Neuronal stem cell (in vitro differentiated cells): ENCODE data around the gene PBRM1.

ENCODE experiments used
- DNase-seq: peaks from one replicate; pipeline ENCODE4 v3.0.0-alpha.2; 2013; ENCODE audit warnings: low spot score
- H2AFZ ChIP-seq: one replicate; pipeline ENCODE4 v1.6.1; 2013; ENCODE audit warnings: mild to moderate bottlenecking, low read length, inconsistent platforms
- H2AK5ac ChIP-seq: 2 replicates; pipeline ENCODE4 v1.6.1; 2013; ENCODE audit warnings: low read depth, mild to moderate bottlenecking, inconsistent platforms, low read length, moderate library complexity, mixed read lengths
- H2BK120ac ChIP-seq: 2 replicates; pipeline ENCODE4 v1.6.1; 2013; ENCODE audit warnings: low read depth, mild to moderate bottlenecking, inconsistent platforms, low read length, moderate library complexity, mixed read lengths
- H2BK12ac ChIP-seq: one replicate; pipeline ENCODE4 v1.6.1; 2013; ENCODE audit warnings: low read length, inconsistent platforms
- H2BK15ac ChIP-seq: 2 replicates; pipeline ENCODE4 v1.6.1; 2013; ENCODE audit warnings: mild to moderate bottlenecking, low read length, inconsistent platforms, mixed read lengths
- H2BK5ac ChIP-seq: one replicate; pipeline ENCODE4 v1.6.1; 2013; ENCODE audit warnings: inconsistent platforms, mild to moderate bottlenecking, low read length, moderate library complexity
- H3K14ac ChIP-seq: one replicate; pipeline ENCODE4 v1.6.1; 2013; ENCODE audit warnings: low read length, inconsistent platforms
- H3K18ac ChIP-seq: 2 replicates; pipeline ENCODE4 v1.6.1; 2013; ENCODE audit warnings: low read length, inconsistent platforms
- H3K23ac ChIP-seq: 2 replicates; pipeline ENCODE4 v1.6.1; 2013; ENCODE audit warnings: low read depth, mild to moderate bottlenecking, mixed read lengths, low read length, inconsistent platforms; ENCODE audit not compliant: poor library complexity
- H3K27ac ChIP-seq: replicated peaks from 3 replicates; pipeline ENCODE4 v1.5.1; 2013; ENCODE audit warnings: low read length, inconsistent platforms
- H3K27me3 ChIP-seq, 3 experiments: 2 replicates each; pipeline ENCODE4 v1.6.1; 2013; ENCODE audit warnings: low read length in 3 of 3, mild to moderate bottlenecking in 2 of 3, inconsistent platforms in 1 of 3, low read depth in 1 of 3, mixed read lengths in 1 of 3, moderate library complexity in 1 of 3; ENCODE audit not compliant: control insufficient read depth in 3 of 3, insufficient read depth in 3 of 3
- H3K36me3 ChIP-seq, 2 donors: replicated peaks in 1 of 2; 2 replicates each; pipeline ENCODE4 v1.6.1; 2013; ENCODE audit warnings: low read length in 2 of 2; ENCODE audit not compliant: control insufficient read depth in 2 of 2, insufficient read depth in 2 of 2
- H3K4ac ChIP-seq: 2 replicates; pipeline ENCODE4 v1.6.1; 2013; ENCODE audit warnings: inconsistent platforms, mild to moderate bottlenecking, low read length, moderate library complexity
- H3K4me1 ChIP-seq, 2 donors: 1 replicate in 1 of 2; 2 replicates in 1 of 2; pipeline ENCODE4 v1.6.1; 2013; ENCODE audit warnings: low read length in 2 of 2, low read depth in 1 of 2; ENCODE audit not compliant: control insufficient read depth in 2 of 2, insufficient read depth in 1 of 2
- H3K4me2 ChIP-seq: one replicate; pipeline ENCODE4 v1.6.1; 2013; ENCODE audit warnings: mild to moderate bottlenecking, low read length, inconsistent platforms; ENCODE audit not compliant: insufficient read depth, poor library complexity, severe bottlenecking
- H3K4me3 ChIP-seq, 2 donors: 2 replicates each; pipeline ENCODE4 v1.5.1; 2013; ENCODE audit warnings: low read length in 2 of 2, mild to moderate bottlenecking in 2 of 2, inconsistent platforms in 1 of 2, moderate library complexity in 1 of 2
- H3K79me1 ChIP-seq: one replicate; pipeline ENCODE4 v1.6.1; 2013; ENCODE audit warnings: low read depth, mild to moderate bottlenecking, inconsistent platforms, low read length, moderate library complexity
- H3K9ac ChIP-seq: one replicate; pipeline ENCODE4 v1.6.1; 2013; ENCODE audit warnings: mild to moderate bottlenecking, low read depth, low read length, inconsistent platforms; ENCODE audit not compliant: poor library complexity
- H3K9me3 ChIP-seq, 2 donors: replicated peaks in 1 of 2; 2 replicates each; pipeline versions ENCODE3 to v1.6.1; 2013; ENCODE audit warnings: low read length in 2 of 2, mild to moderate bottlenecking in 2 of 2, inconsistent platforms in 1 of 2, low read depth in 1 of 2, mixed read lengths in 1 of 2, moderate library complexity in 1 of 2; ENCODE audit not compliant: control insufficient read depth in 2 of 2, insufficient read depth in 1 of 2
- H4K8ac ChIP-seq: one replicate; pipeline ENCODE4 v1.6.1; 2013; ENCODE audit warnings: low read depth, mild to moderate bottlenecking, inconsistent platforms, low read length, moderate library complexity
- H4K91ac ChIP-seq: one replicate; pipeline ENCODE4 v1.6.1; 2013; ENCODE audit warnings: low read length, low read depth, mild to moderate bottlenecking, inconsistent platforms; ENCODE audit not compliant: poor library complexity
- WGBS, 2 donors: extraction: QIAGEN DNeasy Blood & Tissue Kit; methylation state at CpG; one replicate each; pipeline ENCODE4 v1.1.7; 2013; ENCODE audit warnings: missing lambda C conversion rate in 2 of 2, mixed read lengths in 1 of 2; ENCODE audit not compliant: insufficient read length in 2 of 2, insufficient replicate concordance in 1 of 2; ENCODE audit errors: extremely low coverage in 2 of 2; 5-methylcytosine and 5-hydroxymethylcytosine counted together

PBRM1 gene

GRCh38 chr3:52524752-52525679 lies 160.7 kb downstream of the PBRM1 start:
- Histone ChIP-seq H3K4me1 (peaks cover 9 to 24% of the 10 kb centered on the region in 2 donors), H2AFZ (no peak overlapping the region), H3K14ac (no peak overlapping the region), H3K27ac (no peak overlapping the region), H3K9ac (no peak overlapping the region), H3K36me3 (peaks cover 54% of the 10 kb centered on the region in 2 donors), H3K27me3 (no peaks in the 10 kb centered on the region), H3K79me1 (peaks cover 13% of the 10 kb centered on the region), H3K4me3 (no peak overlapping the region), H2BK5ac (no peak overlapping the region), H3K4ac (no peak overlapping the region), H3K4me2 (no peak overlapping the region), H2BK12ac (no peak overlapping the region), H2BK15ac (no peak overlapping the region), H2BK120ac (no peak overlapping the region), H4K91ac (no peak overlapping the region), H4K8ac (no peak overlapping the region), H3K9me3 (no peaks in the 10 kb centered on the region), H3K23ac (no peak overlapping the region), H3K18ac (no peak overlapping the region), H2AK5ac (no peak overlapping the region)
- no peak for DNase-seq
- no CpG with 5 or more reads among the region's 34 CpGs for WGBS, 2 donors

- H2BK12ac ChIP-seq: no peak overlapping the region
- no peak overlapping the region for H3K4me2 ChIP-seq
- no peak overlapping the region for H4K8ac ChIP-seq
- no peaks in the 10 kb centered on the region for H3K9me3 ChIP-seq
- no CpG with 5 or more reads among the region's 18 CpGs for WGBS, 2 donors
- H2BK15ac ChIP-seq: no peak overlapping the region
- no peak overlapping the region for H3K27ac ChIP-seq
- H4K91ac ChIP-seq: no peak overlapping the region
- H3K14ac ChIP-seq: no peak overlapping the region
- H3K23ac ChIP-seq: no peak overlapping the region
- no peaks in the 10 kb centered on the region for H3K27me3 ChIP-seq
- peaks cover 9 to 24% of the 10 kb centered on the region in 2 donors for H3K4me1 ChIP-seq
- H3K4ac ChIP-seq: no peak overlapping the region
- H3K79me1 ChIP-seq: peaks cover 6% of the 10 kb centered on the region
- H2AK5ac ChIP-seq: no peak overlapping the region
- H3K18ac ChIP-seq: no peak overlapping the region
- H3K4me3 ChIP-seq: no peak overlapping the region
- no peak overlapping the region for H2BK5ac ChIP-seq
- DNase-seq: no peak
- H2BK120ac ChIP-seq: no peak overlapping the region
- H3K9ac ChIP-seq: no peak overlapping the region
- no peak overlapping the region for H2AFZ ChIP-seq
- H3K36me3 ChIP-seq: peaks cover 51 to 53% of the 10 kb centered on the region in 2 donors
Measured at GRCh38 chr3:52524258-52524751, 161.4 kb downstream of the PBRM1 start.

- Histone ChIP-seq H3K4me1 (peaks cover 11 to 24% of the 10 kb centered on the region in 2 donors), H3K9me3 (no peaks in the 10 kb centered on the region), H3K27me3 (no peaks in the 10 kb centered on the region), H4K91ac (no peak overlapping the region), H3K23ac (no peak overlapping the region), H3K79me1 (peaks cover 2% of the 10 kb centered on the region), H2BK5ac (no peak overlapping the region), H3K4me2 (no peak overlapping the region), H3K36me3 (peaks cover 44 to 47% of the 10 kb centered on the region in 2 donors), H2AFZ (no peak overlapping the region), H3K18ac (peak overlapping the region; percentile 64), H3K4me3 (no peak overlapping the region), H3K9ac (no peak overlapping the region), H3K27ac (no peak overlapping the region), H3K4ac (no peak overlapping the region), H2BK12ac (no peak overlapping the region), H2BK15ac (no peak overlapping the region), H2BK120ac (no peak overlapping the region), H4K8ac (no peak overlapping the region), H3K14ac (no peak overlapping the region), H2AK5ac (no peak overlapping the region)
- no CpG with 5 or more reads among the region's 26 CpGs for WGBS, 2 donors
- no peak for DNase-seq
Measured at GRCh38 chr3:52523386-52524257, 162.1 kb downstream of the PBRM1 start.
